ENCODE data around the gene ANO9. TPM values are rescaled to one million over a fixed set of nuclear protein-coding genes. Genes with fewer than 3 reads are reported as not detected.

ANO9 gene
- total and polyA plus RNA-seq, 9 donors: 0.09 to 5.6 (median 0.37) TPM

GRCh38 chr11:444396-445144 lies 2.8 kb upstream of the ANO9 start:
- WGBS (ENCODE audit: insufficient coverage): 6% methylated on average over 5 of the region's 12 CpGs
- H3K27ac ChIP-seq (ENCODE audit: low read length): peak overlapping the region; percentile 20
- peak; percentile 82 for DNase-seq

GRCh38 chr11:443542-444199 lies 1.9 kb upstream of the ANO9 start:
- Histone ChIP-seq H3K4me1 (ENCODE audit: control insufficient read depth, insufficient read depth, low read length) (peaks cover 43% of the 10 kb centered on the region), H3K36me3 (ENCODE audit: control insufficient read depth, insufficient read depth, low read length) (no peaks in the 10 kb centered on the region), H3K27me3 (ENCODE audit: control insufficient read depth, insufficient read depth, low read length) (peaks cover 19% of the 10 kb centered on the region), H3K27ac (ENCODE audit: low read length) (no peak overlapping the region), H3K9me3 (replicated peaks; ENCODE audit: control insufficient read depth, low read depth, low read length) (no peaks in the 10 kb centered on the region), H3K4me3 (ENCODE audit: low read length) (no peak overlapping the region)
- WGBS (ENCODE audit: insufficient coverage): 74% methylated on average over 9 of the region's 16 CpGs
- DNase-seq: peak; percentile 50

More at GRCh38 chr11:444396-445144, 2.8 kb upstream of the ANO9 start:
- H3K9me3 ChIP-seq (replicated peaks; ENCODE audit: control insufficient read depth, low read depth, low read length): no peaks in the 10 kb centered on the region
- no peak overlapping the region for H3K4me3 ChIP-seq (ENCODE audit: low read length)
- H3K27me3 ChIP-seq (ENCODE audit: control insufficient read depth, insufficient read depth, low read length): peaks cover 19% of the 10 kb centered on the region
- H3K36me3 ChIP-seq (ENCODE audit: control insufficient read depth, insufficient read depth, low read length): no peaks in the 10 kb centered on the region
- peaks cover 45% of the 10 kb centered on the region for H3K4me1 ChIP-seq (ENCODE audit: control insufficient read depth, insufficient read depth, low read length)

- peaks cover 37% of the 10 kb centered on the region for H3K4me1 ChIP-seq (ENCODE audit: control insufficient read depth, insufficient read depth, low read length)
- no peak overlapping the region for H3K27ac ChIP-seq (ENCODE audit: low read length)
- no peak overlapping the region for H3K4me3 ChIP-seq (ENCODE audit: low read length)
- 33% methylated on average over 13 of the region's 16 CpGs for WGBS (ENCODE audit: insufficient coverage)
- DNase-seq: no peak
- H3K36me3 ChIP-seq (ENCODE audit: control insufficient read depth, insufficient read depth, low read length): no peaks in the 10 kb centered on the region
- no peaks in the 10 kb centered on the region for H3K9me3 ChIP-seq (replicated peaks; ENCODE audit: control insufficient read depth, low read depth, low read length)
- peaks cover 19% of the 10 kb centered on the region for H3K27me3 ChIP-seq (ENCODE audit: control insufficient read depth, insufficient read depth, low read length)
Measured at GRCh38 chr11:442611-443081, 835 bp upstream of the ANO9 start.

GRCh38 chr11:441043-441417 lies 781 bp downstream of the ANO9 start:
- no peaks in the 10 kb centered on the region for H3K9me3 ChIP-seq (replicated peaks; ENCODE audit: control insufficient read depth, low read depth, low read length)
- WGBS (ENCODE audit: insufficient coverage): 29% methylated on average over 5 of the region's 13 CpGs
- H3K27me3 ChIP-seq (ENCODE audit: control insufficient read depth, insufficient read depth, low read length): peaks cover 22% of the 10 kb centered on the region
- H3K27ac ChIP-seq (ENCODE audit: low read length): no peak overlapping the region
- peaks cover 28% of the 10 kb centered on the region for H3K4me1 ChIP-seq (ENCODE audit: control insufficient read depth, insufficient read depth, low read length)
- H3K4me3 ChIP-seq (ENCODE audit: low read length): no peak overlapping the region
- H3K36me3 ChIP-seq (ENCODE audit: control insufficient read depth, insufficient read depth, low read length): no peaks in the 10 kb centered on the region
- no peak for DNase-seq

GRCh38 chr11:440065-441042 lies 1.5 kb downstream of the ANO9 start:
- WGBS (ENCODE audit: insufficient coverage): 86% methylated on average over 24 of the region's 27 CpGs
- DNase-seq: no peak
- peaks cover 22% of the 10 kb centered on the region for H3K27me3 ChIP-seq (ENCODE audit: control insufficient read depth, insufficient read depth, low read length)

GRCh38 chr11:439315-440064 lies 2.3 kb downstream of the ANO9 start:
- Histone ChIP-seq H3K9me3 (replicated peaks; ENCODE audit: control insufficient read depth, low read depth, low read length) (no peaks in the 10 kb centered on the region), H3K36me3 (ENCODE audit: control insufficient read depth, insufficient read depth, low read length) (no peaks in the 10 kb centered on the region), H3K4me3 (ENCODE audit: low read length) (no peak overlapping the region), H3K27me3 (ENCODE audit: control insufficient read depth, insufficient read depth, low read length) (peaks cover 22% of the 10 kb centered on the region), H3K27ac (ENCODE audit: low read length) (no peak overlapping the region), H3K4me1 (ENCODE audit: control insufficient read depth, insufficient read depth, low read length) (peaks cover 22% of the 10 kb centered on the region)
- 75% methylated on average over 22 of the region's 23 CpGs for WGBS (ENCODE audit: insufficient coverage)
- no peak for DNase-seq

More at GRCh38 chr11:440065-441042, 1.5 kb downstream of the ANO9 start:
- Histone ChIP-seq H3K27ac (ENCODE audit: low read length) (no peak overlapping the region), H3K4me1 (ENCODE audit: control insufficient read depth, insufficient read depth, low read length) (peaks cover 23% of the 10 kb centered on the region), H3K9me3 (replicated peaks; ENCODE audit: control insufficient read depth, low read depth, low read length) (no peaks in the 10 kb centered on the region), H3K36me3 (ENCODE audit: control insufficient read depth, insufficient read depth, low read length) (no peaks in the 10 kb centered on the region), H3K4me3 (ENCODE audit: low read length) (no peak overlapping the region)

GRCh38 chr11:438101-438844 lies 3.5 kb downstream of the ANO9 start:
- DNase-seq: no peak
- Histone ChIP-seq H3K4me1 (ENCODE audit: control insufficient read depth, insufficient read depth, low read length) (peaks cover 15% of the 10 kb centered on the region), H3K27me3 (ENCODE audit: control insufficient read depth, insufficient read depth, low read length) (peaks cover 22% of the 10 kb centered on the region), H3K36me3 (ENCODE audit: control insufficient read depth, insufficient read depth, low read length) (no peaks in the 10 kb centered on the region), H3K27ac (ENCODE audit: low read length) (no peak overlapping the region), H3K9me3 (replicated peaks; ENCODE audit: control insufficient read depth, low read depth, low read length) (no peaks in the 10 kb centered on the region), H3K4me3 (ENCODE audit: low read length) (no peak overlapping the region)
- WGBS (ENCODE audit: insufficient coverage): 80% methylated on average over 15 of the region's 21 CpGs

GRCh38 chr11:437228-437870 lies 4.5 kb downstream of the ANO9 start:
- no peak overlapping the region for H3K4me3 ChIP-seq (ENCODE audit: low read length)
- peaks cover 22% of the 10 kb centered on the region for H3K27me3 ChIP-seq (ENCODE audit: control insufficient read depth, insufficient read depth, low read length)
- WGBS (ENCODE audit: insufficient coverage): 89% methylated on average over 8 of the region's 17 CpGs
- no peak overlapping the region for H3K27ac ChIP-seq (ENCODE audit: low read length)
- DNase-seq: no peak
- no peaks in the 10 kb centered on the region for H3K9me3 ChIP-seq (replicated peaks; ENCODE audit: control insufficient read depth, low read depth, low read length)
- peaks cover 9% of the 10 kb centered on the region for H3K4me1 ChIP-seq (ENCODE audit: control insufficient read depth, insufficient read depth, low read length)
- no peaks in the 10 kb centered on the region for H3K36me3 ChIP-seq (ENCODE audit: control insufficient read depth, insufficient read depth, low read length)
